Endothelial cell of umbilical vein (primary cell): ENCODE results near the gene LUZP2.

Experiments
- CTCF ChIP-seq, 2 donors: IDR thresholded peaks; 1 replicate in 1 of 2; 2 replicates in 1 of 2; pipeline ENCODE4 v1.5.1; 2011; ENCODE audit warnings: low read length in 2 of 2, mild to moderate bottlenecking in 2 of 2, moderate library complexity in 2 of 2, control low read depth in 1 of 2, inconsistent platforms in 1 of 2, low read depth in 1 of 2; ENCODE audit not compliant: insufficient read depth in 1 of 2; ENCODE audit errors: extremely low read depth in 1 of 2
- EZH2 ChIP-seq: IDR thresholded peaks from 2 replicates; pipeline ENCODE4 v1.6.1; 2012; ENCODE audit warnings: borderline replicate concordance, low read depth, mild to moderate bottlenecking, moderate library complexity, low read length, inconsistent platforms; ENCODE audit not compliant: severe bottlenecking
- FOS ChIP-seq: IDR thresholded peaks from 2 replicates; pipeline ENCODE4 v1.6.1; 2011; ENCODE audit warnings: mild to moderate bottlenecking, low read length, moderate library complexity, borderline replicate concordance; ENCODE audit not compliant: insufficient read depth
- GATA2 ChIP-seq: IDR thresholded peaks from 2 replicates; pipeline ENCODE4 v1.7.0; 2011; ENCODE audit warnings: low read depth, mild to moderate bottlenecking, moderate library complexity, mixed read lengths, low read length; ENCODE audit not compliant: insufficient read length, insufficient read depth
- JUN ChIP-seq: IDR thresholded peaks from 2 replicates; pipeline ENCODE4 v1.6.1; 2011; ENCODE audit warnings: borderline replicate concordance, low read depth; ENCODE audit not compliant: insufficient read length, insufficient read depth
- MYC ChIP-seq: IDR thresholded peaks from one replicate; pipeline ENCODE4 v1.6.1; 2011; ENCODE audit warnings: mild to moderate bottlenecking, low read depth, low read length
- POLR2A ChIP-seq: IDR thresholded peaks from 2 replicates; pipeline ENCODE4 v1.6.1; 2012; ENCODE audit warnings: low read depth, mild to moderate bottlenecking, control low read depth, low read length
- POLR2AphosphoS5 ChIP-seq: IDR thresholded peaks from 2 replicates; pipeline ENCODE4 v1.6.1; 2012; ENCODE audit warnings: low read depth, mild to moderate bottlenecking, control low read depth, low read length, moderate library complexity; ENCODE audit not compliant: insufficient read depth
- TF ChIP-seq, protein P1 (sequence below): IDR thresholded peaks from 2 replicates; pipeline ENCODE4 v1.6.1; 2011; ENCODE audit not compliant: insufficient read depth, insufficient read length

GRCh38 chr11:24453129-24453718, 43.6 kb upstream of the LUZP2 start:
- TF ChIP-seq CTCF (IDR thresholded peaks at IDR 0.05; ENCODE audit: extremely low read depth in 1 of 2, insufficient read depth in 1 of 2, low read depth in 1 of 2, low read length in 2 of 2), result no peak
- no peak for TF ChIP-seq POLR2A
- TF ChIP-seq EZH2, result no peak
- no peak for TF ChIP-seq MYC
- no peak for TF ChIP-seq POLR2AphosphoS5
- TF ChIP-seq, protein P1, sequence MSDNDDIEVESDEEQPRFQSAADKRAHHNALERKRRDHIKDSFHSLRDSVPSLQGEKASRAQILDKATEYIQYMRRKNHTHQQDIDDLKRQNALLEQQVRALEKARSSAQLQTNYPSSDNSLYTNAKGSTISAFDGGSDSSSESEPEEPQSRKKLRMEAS, result no peak
- no peak for TF ChIP-seq FOS
- TF ChIP-seq JUN, result no peak
- TF ChIP-seq GATA2, result no peak
